ENCODE measurements around the gene CAD. TPM values are rescaled to one million over a fixed set of nuclear protein-coding genes. Genes with fewer than 3 reads are reported as not detected.

The CAD gene
- total RNA-seq, 1 experiment from 2014 or later = 41.5 TPM

- Histone ChIP-seq H3K27me3 (ENCODE audit: insufficient read depth, low read depth) (no peaks in the 10 kb centered on the region), H3K4me1 (replicated peaks; ENCODE audit: insufficient read depth) (no peaks in the 10 kb centered on the region), H3K79me2 (ENCODE audit: low read depth) (no peaks in the 10 kb centered on the region), H3F3A (ENCODE audit: insufficient read depth, low read depth) (no peaks in the 10 kb centered on the region), H4K20me1 (ENCODE audit: insufficient read depth) (no peaks in the 10 kb centered on the region), H3K36me3 (ENCODE audit: low read depth) (no peaks in the 10 kb centered on the region), H3K4me2 (no peak within 1 kb of the TSS), H3K27ac (no peak within 1 kb of the TSS), H3K4me3 (no peak within 1 kb of the TSS), H3K9me3 (ENCODE audit: insufficient read depth, low read depth) (no peaks in the 10 kb centered on the region), H3K9me2 (ENCODE audit: insufficient read depth) (no peaks in the 10 kb centered on the region), H2AFZ (no peak within 1 kb of the TSS)
- ChIA-PET POLR2A (ENCODE audit: unreplicated experiment) (no interaction called here), CTCF (no interaction called here)
- BruUV-seq (replicated peaks) = no TSS peak
- no peak for TF ChIP-seq CTCF (conservative IDR thresholded peaks at IDR 0.05)
- TF ChIP-seq EZH2 (IDR thresholded peaks at IDR 0.05; ENCODE audit: low read depth) = no peak
- intact Hi-C loops (cut with micrococcal nuclease; ENCODE audit: unreplicated experiment) = no loop called here
- DNase-seq = no peak
Measured at GRCh38 chr2:27275211-27276150, 58.3 kb downstream of the CAD start, which contains the start of gene DNAJC5G. TSS of gene DNAJC5G (plus strand) at chr2:27275433. CDS start at chr2:27276729, 1,296 bp downstream.

GRCh38 chr2:27278010-27278409 is 60.8 kb downstream of the CAD start:
- no peaks in the 10 kb centered on the region for H3K36me3 ChIP-seq (ENCODE audit: low read depth)
- H3K9me3 ChIP-seq (ENCODE audit: insufficient read depth, low read depth) = no peaks in the 10 kb centered on the region
- H3K4me1 ChIP-seq (replicated peaks; ENCODE audit: insufficient read depth) = peaks cover 22% of the 10 kb centered on the region
- H4K20me1 ChIP-seq (ENCODE audit: insufficient read depth) = no peaks in the 10 kb centered on the region
- no TSS peak for BruUV-seq (replicated peaks)
- DNase-seq = no peak
- no peak overlapping the region for H3K27ac ChIP-seq
- ChIA-PET POLR2A (ENCODE audit: unreplicated experiment) (no interaction called here), CTCF (interaction anchor here (0.6 kb wide), 1 partner anchor 31 kb away, joined by 3 read pairs; no protein-coding TSS in a partner anchor)
- intact Hi-C loops (cut with micrococcal nuclease; ENCODE audit: unreplicated experiment) = no loop called here
- TF ChIP-seq CTCF (conservative IDR thresholded peaks at IDR 0.05) (no peak), EZH2 (IDR thresholded peaks at IDR 0.05; ENCODE audit: low read depth) (no peak)
- H3K79me2 ChIP-seq (ENCODE audit: low read depth) = no peaks in the 10 kb centered on the region
- peaks cover 19% of the 10 kb centered on the region; the same call in 1 of the 2 replicates for H3F3A ChIP-seq (ENCODE audit: insufficient read depth, low read depth)
- no peaks in the 10 kb centered on the region for H3K27me3 ChIP-seq (ENCODE audit: insufficient read depth, low read depth)
- H3K4me2 ChIP-seq = no peak overlapping the region
- H3K9me2 ChIP-seq (ENCODE audit: insufficient read depth) = no peaks in the 10 kb centered on the region
- no peak overlapping the region for H2AFZ ChIP-seq
- H3K4me3 ChIP-seq = no peak overlapping the region

GRCh38 chr2:27280826-27281225 is 63.7 kb downstream of the CAD start:
- peaks cover 37% of the 10 kb centered on the region for H3K4me1 ChIP-seq (replicated peaks; ENCODE audit: insufficient read depth)
- DNase-seq = no peak
- H3K9me2 ChIP-seq (ENCODE audit: insufficient read depth) = no peaks in the 10 kb centered on the region
- no peaks in the 10 kb centered on the region for H3K9me3 ChIP-seq (ENCODE audit: insufficient read depth, low read depth)
- no peak overlapping the region for H3K4me2 ChIP-seq
- intact Hi-C loops (cut with micrococcal nuclease; ENCODE audit: unreplicated experiment) = loop anchor here (1.0 to 5.0 kb wide), 4 partner anchors 31 to 320 kb away; partner anchors contain the start of genes ATRAID and SLC5A6
- H3K4me3 ChIP-seq = no peak overlapping the region
- H4K20me1 ChIP-seq (ENCODE audit: insufficient read depth) = no peaks in the 10 kb centered on the region
- no TSS peak for BruUV-seq (replicated peaks)
- TF ChIP-seq EZH2 (IDR thresholded peaks at IDR 0.05; ENCODE audit: low read depth) (no peak), CTCF (conservative IDR thresholded peaks at IDR 0.05) (no peak)
- peaks cover 30% of the 10 kb centered on the region; the same call in 1 of the 2 replicates for H3F3A ChIP-seq (ENCODE audit: insufficient read depth, low read depth)
- no peaks in the 10 kb centered on the region for H3K79me2 ChIP-seq (ENCODE audit: low read depth)
- ChIA-PET CTCF (interaction anchor here (1.7 to 2.9 kb wide), 2 partner anchors 12 to 22 kb away, joined by 6 to 22 read pairs; no protein-coding TSS in a partner anchor), POLR2A (ENCODE audit: unreplicated experiment) (no interaction called here)
- H2AFZ ChIP-seq = no peak overlapping the region
- no peaks in the 10 kb centered on the region for H3K27me3 ChIP-seq (ENCODE audit: insufficient read depth, low read depth)
- no peak overlapping the region for H3K27ac ChIP-seq
- H3K36me3 ChIP-seq (ENCODE audit: low read depth) = no peaks in the 10 kb centered on the region
